ENCODE data around the gene ZBTB7C. TPM values are rescaled to one million over a fixed set of nuclear protein-coding genes. Genes with fewer than 3 reads are reported as not detected.

The ZBTB7C gene
- total and polyA plus RNA-seq, 2 of the 8 experiments (the other 6 are each of a cell fraction or from before 2014, with no cell fraction given): 0.15 to 0.45 TPM

DNA sequence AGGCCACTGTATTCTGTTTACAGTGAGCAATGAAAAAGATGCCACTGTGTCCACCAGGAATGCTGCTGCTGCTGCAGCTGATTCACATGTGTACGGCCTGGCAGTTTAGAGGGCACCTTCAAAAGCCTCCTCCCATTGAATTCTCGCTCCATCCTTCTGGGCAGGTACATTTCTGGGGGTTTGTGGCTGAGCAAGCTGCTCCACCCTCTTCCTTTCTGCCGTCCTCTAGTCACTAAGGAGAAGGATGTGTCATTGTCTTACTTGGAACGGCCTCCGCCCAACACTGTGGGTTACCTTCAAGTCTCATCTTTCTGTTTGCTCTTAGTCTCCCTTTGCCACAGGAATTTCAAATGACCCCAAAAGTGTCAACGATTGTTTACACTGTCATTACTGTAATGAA, 182.0 kb downstream of the ZBTB7C start:
- no peaks in the 10 kb centered on the region for H4K20me1 ChIP-seq (replicated peaks in 1 of 2; ENCODE audit: control insufficient read depth in 1 of 2, insufficient read depth in 2 of 2, low read length in 2 of 2)
- H3K9me3 ChIP-seq (ENCODE audit: insufficient read depth in 2 of 2, low read depth in 1 of 2, low read length in 1 of 2): no peaks in the 10 kb centered on the region
- H2BK20ac ChIP-seq (ENCODE audit: low read length): no peak overlapping the region
- H2BK120ac ChIP-seq (replicated peaks; ENCODE audit: low read depth, low read length): no peak overlapping the region
- H3K4ac ChIP-seq (replicated peaks; ENCODE audit: insufficient read length, low read depth, low read length): no peak overlapping the region
- peaks cover 0 to 1% (median 0%) of the 10 kb centered on the region in 4 experiments; a peak in 1 of 7 replicates for H3K4me1 ChIP-seq (replicated peaks in 1 of 4; ENCODE audit: control insufficient read depth in 3 of 4, insufficient read depth in 4 of 4, low read length in 3 of 4)
- no peak overlapping the region for H3K4me2 ChIP-seq (ENCODE audit: insufficient read depth in 1 of 2, low read depth in 2 of 2, low read length in 2 of 2)
- H3K23me2 ChIP-seq (ENCODE audit: low read depth, low read length): no peaks in the 10 kb centered on the region
- no peak overlapping the region for H4K8ac ChIP-seq (ENCODE audit: extremely low read depth, insufficient read depth, low read length)
- H2BK15ac ChIP-seq (ENCODE audit: low read length): no peak overlapping the region
- H3K4me3 ChIP-seq (ENCODE audit: extremely low read depth in 1 of 4, insufficient read depth in 2 of 4, low read depth in 3 of 4, low read length in 4 of 4): no peak overlapping the region
- no peak overlapping the region for H3K23ac ChIP-seq (ENCODE audit: insufficient read length)
- H3K27me3 ChIP-seq (replicated peaks in 1 of 4; ENCODE audit: control insufficient read depth in 3 of 4, extremely low read depth in 1 of 4, insufficient read depth in 3 of 4, low read length in 3 of 4): no peaks in the 10 kb centered on the region
- H2AK5ac ChIP-seq (ENCODE audit: low read depth, low read length): no peak overlapping the region
- H2AFZ ChIP-seq (ENCODE audit: low read length): no peak overlapping the region
- H2BK12ac ChIP-seq (ENCODE audit: low read depth, low read length): no peak overlapping the region
- H3K79me2 ChIP-seq (ENCODE audit: control insufficient read depth in 1 of 2, insufficient read depth in 2 of 2, low read length in 2 of 2): no peaks in the 10 kb centered on the region
- H3K14ac ChIP-seq (ENCODE audit: insufficient read length): no peak overlapping the region
- no peaks in the 10 kb centered on the region for H3K79me1 ChIP-seq (ENCODE audit: low read depth, low read length)
- no peaks in the 10 kb centered on the region for H3K36me3 ChIP-seq (ENCODE audit: control insufficient read depth in 2 of 4, insufficient read depth in 4 of 4, low read length in 3 of 4)
- no peak overlapping the region for H3K9ac ChIP-seq (replicated peaks in 1 of 4; ENCODE audit: extremely low read depth in 1 of 4, low read depth in 3 of 4, low read length in 3 of 4)
- H2BK5ac ChIP-seq (ENCODE audit: low read depth, low read length): no peak overlapping the region
- FAIRE-seq: no peak
- no peak overlapping the region for H4K5ac ChIP-seq (ENCODE audit: insufficient read length, low read depth, low read length)
- no peak overlapping the region for H3K18ac ChIP-seq (ENCODE audit: extremely low read depth, low read length)
- no peak overlapping the region for H4K91ac ChIP-seq (replicated peaks; ENCODE audit: insufficient read length, low read length)
- POLR2A ChIA-PET (ENCODE audit: partially characterized antibody): no interaction called here
- 92% methylated on average over 5 of the region's 6 CpGs; no CpG with 5 or more reads in 1 of the 2 experiments for WGBS, 2 experiments (ENCODE audit: extremely low coverage in 1 of 2, insufficient coverage in 1 of 2, insufficient read length in 1 of 2, insufficient replicate concordance in 2 of 2, low coverage in 1 of 2, low lambda C conversion rate in 2 of 2, missing lambda C conversion rate in 1 of 2)
- no peak overlapping the region for H3K56ac ChIP-seq (replicated peaks; ENCODE audit: insufficient read length, low read depth, low read length)
- CTCF ChIA-PET (ENCODE audit: partially characterized antibody): interaction anchor here (0.7 to 1.6 kb wide), 4 partner anchors 198 to 220 kb away, joined by 3 to 7 read pairs (median 4); no protein-coding TSS in a partner anchor
- H3K27ac ChIP-seq (ENCODE audit: low read depth, low read length): no peak overlapping the region
- no peak for DNase-seq (ENCODE audit: low read depth in 1 of 2, low spot score in 2 of 2)
- TF ChIP-seq POU5F1 (IDR thresholded peaks at IDR 0.05; ENCODE audit: low read depth, low read length) (no peak), NRF1 (IDR thresholded peaks at IDR 0.05; ENCODE audit: low read depth, low read length) (no peak), SAP30 (IDR thresholded peaks at IDR 0.05; ENCODE audit: insufficient read depth, insufficient replicate concordance, low read length) (no peak), E2F6 (IDR thresholded peaks at IDR 0.05) (no peak), USF2 (IDR thresholded peaks at IDR 0.05; ENCODE audit: low read length) (no peak), GABPA (IDR thresholded peaks at IDR 0.05; ENCODE audit: borderline replicate concordance, insufficient read depth, low read length) (no peak), SP1 (IDR thresholded peaks at IDR 0.05; ENCODE audit: low read depth, low read length) (no peak), KDM1A (IDR thresholded peaks at IDR 0.05; ENCODE audit: borderline replicate concordance, low read length) (no peak), CREB1 (IDR thresholded peaks at IDR 0.05) (no peak), CHD1 (IDR thresholded peaks at IDR 0.05; ENCODE audit: low read depth, low read length) (no peak), EZH2 (IDR thresholded peaks at IDR 0.05; ENCODE audit: low read depth, low read length, severe bottlenecking) (no peak), SUZ12 (IDR thresholded peaks at IDR 0.05; ENCODE audit: low read length) (no peak), TAF1 (IDR thresholded peaks at IDR 0.05; ENCODE audit: low read depth, low read length) (no peak)
